Neural cell (in vitro differentiated cells): ENCODE results near the gene SLFN12. TPM values are rescaled to one million over a fixed set of nuclear protein-coding genes. Genes with fewer than 3 reads are reported as not detected.

Experiments
- H2AFZ ChIP-seq: fragments of 200-600, 300-800 bp; sonication (generic), shearing (Covaris generic); 2 replicates; pipeline ENCODE4 v1.6.0; 2014; ENCODE audit warnings: low read depth, mild to moderate bottlenecking, antibody characterized with exemption, low read length, moderate library complexity
- H3F3A ChIP-seq: fragments of 200-600 bp; shearing (Covaris generic); 2 replicates; pipeline ENCODE4 v1.6.1; 2016; ENCODE audit warnings: mild to moderate bottlenecking, moderate library complexity, mixed read lengths, antibody characterized with exemption, low read length; ENCODE audit not compliant: insufficient read depth, poor library complexity, severe bottlenecking
- H3K27ac ChIP-seq: fragments of 200-600, 300-800 bp; sonication (generic), shearing (Covaris generic); 2 replicates; pipeline ENCODE4 v1.5.1; 2014; ENCODE audit warnings: mild to moderate bottlenecking, low read length, moderate library complexity
- H3K27me3 ChIP-seq: fragments of 300-800, 200-600 bp; sonication (generic), shearing (Covaris generic); 2 replicates; pipeline ENCODE4 v1.6.0; 2014; ENCODE audit warnings: mild to moderate bottlenecking, low read depth, low read length, moderate library complexity; ENCODE audit not compliant: insufficient read depth
- H3K36me3 ChIP-seq: fragments of 300-800, 200-600 bp; sonication (generic), shearing (Covaris generic); 2 replicates; pipeline ENCODE4 v1.5.1; 2014; ENCODE audit warnings: mild to moderate bottlenecking, antibody characterized with exemption, low read length, moderate library complexity; ENCODE audit not compliant: insufficient read depth
- H3K4me2 ChIP-seq: fragments of 300-800, 200-600 bp; sonication (generic), shearing (Covaris generic); 2 replicates; pipeline ENCODE4 v1.6.0; 2014; ENCODE audit warnings: mild to moderate bottlenecking, low read length
- H3K4me3 ChIP-seq: fragments of 300-800, 200-600 bp; sonication (generic), shearing (Covaris generic); 2 replicates; pipeline ENCODE4 v1.5.1; 2014; ENCODE audit warnings: mild to moderate bottlenecking, low read length, moderate library complexity
- H3K79me2 ChIP-seq: fragments of 200-600 bp; shearing (Covaris generic); replicated peaks from 2 replicates; pipeline ENCODE4 v1.6.0; 2014; ENCODE audit warnings: mild to moderate bottlenecking, low read length, moderate library complexity; ENCODE audit not compliant: insufficient read depth
- H3K9ac ChIP-seq: fragments of 300-800, 200-600 bp; sonication (generic), shearing (Covaris generic); 2 replicates; pipeline ENCODE4 v1.6.1; 2016; ENCODE audit warnings: mild to moderate bottlenecking, low read length, mixed read lengths
- H3K9me2 ChIP-seq: fragments of 200-600 bp; shearing (Covaris generic); 2 replicates; pipeline ENCODE4 v1.6.1; 2016; ENCODE audit warnings: mild to moderate bottlenecking, low read length, mixed read lengths; ENCODE audit not compliant: insufficient read depth
- H3K9me3 ChIP-seq: fragments of 200-600, 300-800 bp; sonication (generic), shearing (Covaris generic); 2 replicates; pipeline ENCODE4 v1.6.1; 2016; ENCODE audit warnings: mild to moderate bottlenecking, mixed run types, low read length, moderate library complexity, mixed read lengths
- H4K20me1 ChIP-seq: fragments of 200-600 bp; shearing (Covaris generic); 2 replicates; pipeline ENCODE4 v1.6.1; 2016; ENCODE audit warnings: mild to moderate bottlenecking, mixed run types; ENCODE audit not compliant: insufficient read depth
- EP300 ChIP-seq: fragments of 450-650 bp; conservative IDR thresholded peaks from 2 replicates; pipeline ENCODE4 v1.6.1; 2014; ENCODE audit warnings: antibody characterized with exemption, mild to moderate bottlenecking, moderate library complexity; ENCODE audit not compliant: poor library complexity, severe bottlenecking
- EZH2 ChIP-seq: fragments of 200-600, 300-800 bp; shearing (Covaris generic), sonication (generic); IDR thresholded peaks from 2 replicates; pipeline ENCODE4 v1.6.1; 2014; ENCODE audit warnings: antibody characterized with exemption, low read length, borderline replicate concordance, mild to moderate bottlenecking; ENCODE audit not compliant: insufficient read depth, poor library complexity, severe bottlenecking
- MXI1 ChIP-seq: fragments of 450-650 bp; conservative IDR thresholded peaks from 2 replicates; pipeline ENCODE4 v1.6.1; 2014; ENCODE audit warnings: antibody characterized with exemption, mild to moderate bottlenecking; ENCODE audit not compliant: poor library complexity, severe bottlenecking
- POLR2AphosphoS5 ChIP-seq: IDR thresholded peaks from 2 replicates; pipeline ENCODE4 v1.6.1; 2012
- RAD21 ChIP-seq: fragments of 450-650 bp; conservative IDR thresholded peaks from 2 replicates; pipeline ENCODE4 v1.6.1; 2014; ENCODE audit warnings: antibody characterized with exemption, mild to moderate bottlenecking, moderate library complexity
- SMC3 ChIP-seq: fragments of 450-650 bp; conservative IDR thresholded peaks from 2 replicates; pipeline ENCODE4 v1.6.1; 2014; ENCODE audit warnings: antibody characterized with exemption, mild to moderate bottlenecking, moderate library complexity; ENCODE audit not compliant: poor library complexity
- TAF1 ChIP-seq: IDR thresholded peaks from 2 replicates; pipeline ENCODE4 v1.6.1; 2012; ENCODE audit warnings: low read depth
- polyA plus RNA-seq: library from polyadenylated mRNA; depleted of rRNA; stranded (reverse); fragments of >200 nt; gene quantifications from 2 replicates; pipeline ENCODE4 v1.2.3, GENCODE V29; 2014
- TF ChIP-seq, protein P1 (sequence below): fragments of 450-650 bp; IDR thresholded peaks from 2 replicates; pipeline ENCODE4 v1.5.1; 2014; ENCODE audit warnings: antibody characterized with exemption, mild to moderate bottlenecking, moderate library complexity; ENCODE audit not compliant: poor library complexity, severe bottlenecking
- TF ChIP-seq, protein P2 (sequence below): IDR thresholded peaks from 2 replicates; pipeline ENCODE4 v1.6.1; 2012; ENCODE audit warnings: borderline replicate concordance

SLFN12 gene
- polyA plus RNA-seq, 1 donor from 2014 or later: not detected

- Histone ChIP-seq H4K20me1 (no peaks in the 10 kb centered on the region), H3K9me2 (no peaks in the 10 kb centered on the region), H3K4me2 (no peak overlapping the region), H3F3A (no peaks in the 10 kb centered on the region), H3K27ac (no peak overlapping the region), H3K27me3 (peaks cover 74% of the 10 kb centered on the region), H3K4me3 (peak overlapping the region; percentile 55), H2AFZ (no peak overlapping the region), H3K36me3 (no peaks in the 10 kb centered on the region), H3K79me2 (no peaks in the 10 kb centered on the region), H3K9me3 (peaks cover 9% of the 10 kb centered on the region), H3K9ac (no peak overlapping the region)
- no peak for TF ChIP-seq RAD21
- no peak for TF ChIP-seq POLR2AphosphoS5
- no peak for TF ChIP-seq MXI1
- TF ChIP-seq, protein P1, sequence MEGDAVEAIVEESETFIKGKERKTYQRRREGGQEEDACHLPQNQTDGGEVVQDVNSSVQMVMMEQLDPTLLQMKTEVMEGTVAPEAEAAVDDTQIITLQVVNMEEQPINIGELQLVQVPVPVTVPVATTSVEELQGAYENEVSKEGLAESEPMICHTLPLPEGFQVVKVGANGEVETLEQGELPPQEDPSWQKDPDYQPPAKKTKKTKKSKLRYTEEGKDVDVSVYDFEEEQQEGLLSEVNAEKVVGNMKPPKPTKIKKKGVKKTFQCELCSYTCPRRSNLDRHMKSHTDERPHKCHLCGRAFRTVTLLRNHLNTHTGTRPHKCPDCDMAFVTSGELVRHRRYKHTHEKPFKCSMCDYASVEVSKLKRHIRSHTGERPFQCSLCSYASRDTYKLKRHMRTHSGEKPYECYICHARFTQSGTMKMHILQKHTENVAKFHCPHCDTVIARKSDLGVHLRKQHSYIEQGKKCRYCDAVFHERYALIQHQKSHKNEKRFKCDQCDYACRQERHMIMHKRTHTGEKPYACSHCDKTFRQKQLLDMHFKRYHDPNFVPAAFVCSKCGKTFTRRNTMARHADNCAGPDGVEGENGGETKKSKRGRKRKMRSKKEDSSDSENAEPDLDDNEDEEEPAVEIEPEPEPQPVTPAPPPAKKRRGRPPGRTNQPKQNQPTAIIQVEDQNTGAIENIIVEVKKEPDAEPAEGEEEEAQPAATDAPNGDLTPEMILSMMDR: no peak
- TF ChIP-seq EZH2: peak; percentile 86
Measured at GRCh38 chr17:35373984-35374765, 58.1 kb downstream of the SLFN12 start.

DNA sequence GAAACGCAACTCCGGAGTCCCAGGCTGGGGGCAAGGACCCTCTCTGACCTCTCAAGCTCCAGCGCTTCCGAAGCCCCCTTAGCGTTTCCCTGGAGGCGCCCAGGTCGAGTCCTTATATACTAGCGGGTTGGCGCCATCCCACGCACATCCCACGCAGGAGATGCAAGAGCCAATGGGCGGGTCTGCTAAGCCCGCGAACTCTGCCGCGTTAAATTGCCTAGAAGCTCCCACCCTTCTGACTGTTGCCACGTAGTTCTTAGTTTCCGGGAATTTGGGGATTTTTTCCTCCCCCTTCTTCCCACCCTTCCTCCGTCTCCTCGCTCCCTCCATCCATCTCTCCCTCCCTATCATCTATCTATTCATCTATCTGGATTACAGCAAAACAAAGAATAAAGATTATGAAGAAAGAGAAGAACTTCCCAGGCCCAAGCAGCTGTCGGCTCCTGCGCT is 58.7 kb downstream of the SLFN12 start, which contains the start of gene SLFN11:
SLFN11 (minus strand) TSS at position 88 of the 450 bp plus-strand sequence. CDS start 9,814 bp downstream, outside the sequence.
- H2AFZ ChIP-seq: no peak within 1 kb of the TSS
- TF ChIP-seq RAD21 (no peak), TAF1 (no peak)
- H3K79me2 ChIP-seq: no peaks in the 10 kb centered on the region
- no peaks in the 10 kb centered on the region for H3F3A ChIP-seq
- H3K4me3 ChIP-seq: peak within 1 kb of the TSS; percentile 55
- H3K9me3 ChIP-seq: peaks cover 9% of the 10 kb centered on the region
- no peak within 1 kb of the TSS for H3K27ac ChIP-seq
- no peaks in the 10 kb centered on the region for H4K20me1 ChIP-seq
- H3K36me3 ChIP-seq: no peaks in the 10 kb centered on the region
- no peak within 1 kb of the TSS for H3K4me2 ChIP-seq
- H3K9me2 ChIP-seq: no peaks in the 10 kb centered on the region
- no peak within 1 kb of the TSS for H3K9ac ChIP-seq
- H3K27me3 ChIP-seq: peaks cover 70% of the 10 kb centered on the region

- no peaks in the 10 kb centered on the region for H4K20me1 ChIP-seq
- H3K27me3 ChIP-seq: peaks cover 70% of the 10 kb centered on the region
- H3K9me2 ChIP-seq: no peaks in the 10 kb centered on the region
- peak overlapping the region; percentile 55 for H3K4me3 ChIP-seq
- TF ChIP-seq SMC3 (no peak), TAF1 (no peak), EZH2 (no peak), RAD21 (no peak), POLR2AphosphoS5 (no peak), MXI1 (no peak), EP300 (no peak)
- TF ChIP-seq, protein P2, sequence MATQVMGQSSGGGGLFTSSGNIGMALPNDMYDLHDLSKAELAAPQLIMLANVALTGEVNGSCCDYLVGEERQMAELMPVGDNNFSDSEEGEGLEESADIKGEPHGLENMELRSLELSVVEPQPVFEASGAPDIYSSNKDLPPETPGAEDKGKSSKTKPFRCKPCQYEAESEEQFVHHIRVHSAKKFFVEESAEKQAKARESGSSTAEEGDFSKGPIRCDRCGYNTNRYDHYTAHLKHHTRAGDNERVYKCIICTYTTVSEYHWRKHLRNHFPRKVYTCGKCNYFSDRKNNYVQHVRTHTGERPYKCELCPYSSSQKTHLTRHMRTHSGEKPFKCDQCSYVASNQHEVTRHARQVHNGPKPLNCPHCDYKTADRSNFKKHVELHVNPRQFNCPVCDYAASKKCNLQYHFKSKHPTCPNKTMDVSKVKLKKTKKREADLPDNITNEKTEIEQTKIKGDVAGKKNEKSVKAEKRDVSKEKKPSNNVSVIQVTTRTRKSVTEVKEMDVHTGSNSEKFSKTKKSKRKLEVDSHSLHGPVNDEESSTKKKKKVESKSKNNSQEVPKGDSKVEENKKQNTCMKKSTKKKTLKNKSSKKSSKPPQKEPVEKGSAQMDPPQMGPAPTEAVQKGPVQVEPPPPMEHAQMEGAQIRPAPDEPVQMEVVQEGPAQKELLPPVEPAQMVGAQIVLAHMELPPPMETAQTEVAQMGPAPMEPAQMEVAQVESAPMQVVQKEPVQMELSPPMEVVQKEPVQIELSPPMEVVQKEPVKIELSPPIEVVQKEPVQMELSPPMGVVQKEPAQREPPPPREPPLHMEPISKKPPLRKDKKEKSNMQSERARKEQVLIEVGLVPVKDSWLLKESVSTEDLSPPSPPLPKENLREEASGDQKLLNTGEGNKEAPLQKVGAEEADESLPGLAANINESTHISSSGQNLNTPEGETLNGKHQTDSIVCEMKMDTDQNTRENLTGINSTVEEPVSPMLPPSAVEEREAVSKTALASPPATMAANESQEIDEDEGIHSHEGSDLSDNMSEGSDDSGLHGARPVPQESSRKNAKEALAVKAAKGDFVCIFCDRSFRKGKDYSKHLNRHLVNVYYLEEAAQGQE: no peak
- TF ChIP-seq, protein P1: no peak
- H3F3A ChIP-seq: no peaks in the 10 kb centered on the region
- peaks cover 9% of the 10 kb centered on the region for H3K9me3 ChIP-seq
- H3K9ac ChIP-seq: no peak overlapping the region
- no peak overlapping the region for H3K4me2 ChIP-seq
- H3K36me3 ChIP-seq: no peaks in the 10 kb centered on the region
- no peak overlapping the region for H2AFZ ChIP-seq
- no peak overlapping the region for H3K27ac ChIP-seq
- H3K79me2 ChIP-seq: no peaks in the 10 kb centered on the region
Measured at GRCh38 chr17:35372846-35373533, 59.3 kb downstream of the SLFN12 start.
